Natural killer cell (primary cell): ENCODE results near the gene CACNA1S. TPM values are rescaled to one million over a fixed set of nuclear protein-coding genes. Genes with fewer than 3 reads are reported as not detected.

Experiments
- total RNA-seq, 4 donors: library from RNA; stranded (reverse); fragments of 120-200 nt in 1 of 4; gene quantifications; one replicate each; pipeline versions ENCODE4 v1.2.3 to v1.2.4, GENCODE V29; 2013 to 2022

The CACNA1S gene
- total RNA-seq, 3 donors from 2014 or later (not counting 1 experiment from before 2014, with no cell fraction given) = not detected

Other genes starting within 250 kb of the CACNA1S start
- 1 to 10 TPM; 2.1 to 9.4 (median 2.7) TPM for gene GPR25, start 239.4 kb downstream of the CACNA1S start, total RNA-seq
- under 1 TPM in 2 of 3 donors, not detected in 1; 0.13 to 0.18 TPM for gene INAVA, start 217.5 kb downstream of the CACNA1S start, total RNA-seq
- 100 to 1,000 TPM; 102 to 129 (median 126) TPM for gene KIF21B, start 88.7 kb downstream of the CACNA1S start, total RNA-seq
- gene ASCL5, start 14.8 kb upstream of the CACNA1S start, total RNA-seq = not detected
- 10 to 100 TPM; 16.2 to 18.1 (median 16.9) TPM for gene TMEM9, start 42.0 kb upstream of the CACNA1S start, total RNA-seq
- not detected for gene IGFN1, start 78.4 kb upstream of the CACNA1S start, total RNA-seq
- not detected for gene PKP1, start 171.1 kb upstream of the CACNA1S start, total RNA-seq